WI38 (cell line): Measurements from ENCODE around the gene STXBP4.

Experiments used
- H3K4me3 ChIP-seq: 2 replicates; pipeline ENCODE4 v1.5.1; 2011; ENCODE audit warnings: low read depth, mild to moderate bottlenecking, control low read depth, low read length
- CTCF ChIP-seq: IDR thresholded peaks from 2 replicates; pipeline ENCODE4 v1.5.1; 2012; ENCODE audit warnings: low read depth, mild to moderate bottlenecking, control low read depth, low read length

STXBP4 gene

DNA sequence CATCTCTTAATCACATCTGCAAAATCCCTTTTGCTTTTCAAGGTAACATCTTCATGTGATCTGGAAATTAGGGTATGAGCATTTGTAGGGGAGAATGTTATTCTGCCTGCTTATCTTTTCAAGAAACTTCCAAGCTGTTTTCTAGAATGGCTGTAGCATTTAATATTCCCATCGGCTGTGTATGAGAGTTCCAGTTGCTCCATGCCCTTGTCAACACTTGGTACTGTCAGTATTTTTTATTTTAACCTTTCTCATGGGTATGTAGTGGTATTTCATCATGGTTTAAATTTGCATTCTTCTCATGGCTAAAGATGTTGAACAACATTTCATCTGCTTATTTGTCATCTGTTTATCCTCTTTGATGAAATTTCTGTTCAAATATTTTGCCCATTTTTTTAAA is 205.6 kb downstream of the STXBP4 start:
- TF ChIP-seq CTCF: no peak
- H3K4me3 ChIP-seq: no peak overlapping the region

DNA sequence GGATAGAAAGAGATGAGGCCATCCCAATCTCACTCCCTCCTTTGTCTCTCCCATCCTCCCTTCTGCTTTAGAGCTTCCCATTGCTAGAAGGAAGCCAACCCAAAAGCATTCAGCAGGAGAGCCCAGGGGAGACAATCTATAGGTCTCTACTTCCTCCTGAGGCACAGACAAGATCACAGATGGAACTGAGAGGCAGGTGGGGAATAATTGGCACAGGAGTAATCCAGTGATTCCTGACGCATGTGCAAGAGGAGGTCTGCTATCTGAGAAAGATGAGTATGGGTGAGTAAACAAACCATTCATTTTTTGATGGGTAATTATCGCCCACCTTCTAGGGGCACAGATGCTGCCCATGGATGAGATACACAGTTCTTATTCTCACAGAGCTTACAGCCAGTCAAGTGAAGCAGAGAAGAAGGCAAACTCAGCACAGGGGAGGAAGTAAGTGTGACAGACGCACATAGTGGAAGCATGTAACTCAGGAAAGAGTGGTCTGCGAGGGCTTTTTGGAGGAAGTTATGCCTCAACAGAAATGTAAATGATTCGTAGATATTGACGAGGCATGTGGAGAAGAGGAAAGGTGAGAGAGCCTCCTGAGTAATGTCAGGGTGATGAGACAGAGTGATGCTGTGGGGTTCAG is 207.3 kb downstream of the STXBP4 start:
- no peak overlapping the region for H3K4me3 ChIP-seq
- no peak for TF ChIP-seq CTCF

- no peak for TF ChIP-seq CTCF
Measured at GRCh38 chr17:55177159-55177854, 208.7 kb downstream of the STXBP4 start.

DNA sequence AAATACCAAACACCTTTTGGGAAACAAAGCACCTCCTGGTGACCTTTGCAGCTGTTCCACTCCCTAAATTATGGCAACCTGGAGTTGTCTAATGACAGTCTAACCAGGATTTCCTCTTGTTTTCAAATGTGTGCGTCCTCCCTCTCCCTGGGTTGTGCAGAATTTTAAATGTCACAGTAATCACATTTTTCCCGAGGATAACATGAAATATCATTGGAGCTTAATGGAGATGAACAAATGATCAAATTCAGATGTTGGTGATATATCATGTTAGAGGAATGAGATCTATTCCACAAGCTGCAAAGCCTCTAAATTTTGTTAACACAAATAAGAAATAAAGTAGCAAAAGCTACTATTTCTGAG is 209.3 kb downstream of the STXBP4 start:
- no peak for TF ChIP-seq CTCF
- no peak overlapping the region for H3K4me3 ChIP-seq

More at GRCh38 chr17:55177159-55177854, 208.7 kb downstream of the STXBP4 start:
- no peak overlapping the region for H3K4me3 ChIP-seq

DNA sequence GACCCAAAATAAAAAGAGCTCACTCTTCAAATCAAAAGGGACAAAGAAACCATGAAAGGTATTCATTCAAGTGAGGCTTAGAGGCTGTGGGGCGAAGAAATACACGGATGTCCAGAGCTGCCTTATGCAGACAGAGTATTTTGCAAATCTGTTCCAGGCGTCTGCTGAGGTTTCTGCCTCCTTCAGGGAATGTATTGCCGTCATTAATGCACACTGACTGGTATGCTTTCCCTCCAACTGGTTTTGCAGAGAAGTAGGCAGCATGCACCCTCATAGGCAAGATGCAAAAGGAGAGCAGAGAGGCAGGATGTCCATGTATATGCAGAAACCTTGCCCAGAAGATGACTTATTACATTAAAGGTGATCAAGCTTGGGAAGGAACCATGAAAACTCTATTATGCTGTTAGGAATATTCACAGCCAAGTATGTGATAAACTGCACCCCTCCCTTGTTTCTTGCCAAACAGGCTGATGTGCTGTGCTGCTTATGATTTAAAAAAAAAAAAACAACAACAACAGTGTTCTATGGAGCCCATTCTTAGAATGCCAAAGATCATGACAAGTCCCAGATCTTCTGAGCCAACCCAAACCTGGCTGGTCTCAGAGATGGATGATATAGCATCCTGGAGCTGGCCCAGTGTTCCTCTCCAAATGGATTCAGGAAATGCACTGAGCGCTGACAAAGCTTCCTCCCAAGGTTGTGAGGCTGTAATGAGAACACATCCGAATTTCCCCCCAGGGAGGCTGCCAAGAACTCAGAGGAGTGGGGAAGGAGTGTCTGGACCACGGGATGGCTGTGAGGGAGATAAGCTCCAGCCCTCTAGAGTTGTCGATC is 218.6 kb downstream of the STXBP4 start:
- H3K4me3 ChIP-seq: no peak overlapping the region
- no peak for TF ChIP-seq CTCF

- no peak for TF ChIP-seq CTCF
- no peak overlapping the region for H3K4me3 ChIP-seq
Measured at GRCh38 chr17:55190748-55191147, 222.2 kb downstream of the STXBP4 start.
